GM12873 (cell line): ENCODE data around the gene SLC9A7.

Experiments used
- CTCF ChIP-seq: IDR thresholded peaks from 2 replicates; pipeline ENCODE4 v1.5.1; 2012; ENCODE audit warnings: low read depth, mild to moderate bottlenecking, moderate library complexity, low read length, control low read depth; ENCODE audit not compliant: insufficient read depth; ENCODE audit errors: missing control alignments

Gene SLC9A7

GRCh38 chrX:46602468-46603102 is 156.3 kb downstream of the SLC9A7 start:
- TF ChIP-seq CTCF: no peak

GRCh38 chrX:46601283-46601682 is 157.6 kb downstream of the SLC9A7 start:
- no peak for TF ChIP-seq CTCF

- no peak for TF ChIP-seq CTCF
Observed at GRCh38 chrX:46599051-46599560, 159.8 kb downstream of the SLC9A7 start.

- no peak for TF ChIP-seq CTCF
Observed at GRCh38 chrX:46597771-46598170, 161.1 kb downstream of the SLC9A7 start.

- TF ChIP-seq CTCF: no peak
Observed at GRCh38 chrX:46597208-46597607, 161.7 kb downstream of the SLC9A7 start.

GRCh38 chrX:46595084-46595483 is 163.8 kb downstream of the SLC9A7 start:
- TF ChIP-seq CTCF: no peak

GRCh38 chrX:46589977-46590723 is 168.8 kb downstream of the SLC9A7 start:
- no peak for TF ChIP-seq CTCF
